ENCODE results near the gene LGALS3BP.

- TF ChIP-seq EZH2phosphoT487 (conservative IDR thresholded peaks at IDR 0.05; ENCODE audit: low read length) (no peak), CTCF (IDR thresholded peaks at IDR 0.05; ENCODE audit: insufficient read depth, low read length, poor library complexity, severe bottlenecking) (no peak)
These were observed 14.2 kb downstream of the LGALS3BP start for GRCh38 chr17:78965491-78965924.

All from SU-DHL-6 (cell line).